IPS-15b (cell line): ENCODE data around the gene STKLD1.

ENCODE experiments used
- H3K27me3 ChIP-seq: one replicate; pipeline ENCODE4 v1.6.1; 2013; ENCODE audit warnings: low read length; ENCODE audit not compliant: control insufficient read depth, insufficient read depth
- H3K36me3 ChIP-seq: one replicate; pipeline ENCODE4 v1.6.1; 2013; ENCODE audit warnings: low read length; ENCODE audit not compliant: control insufficient read depth, insufficient read depth
- H3K4me1 ChIP-seq: one replicate; pipeline ENCODE4 v1.6.1; 2013; ENCODE audit warnings: mild to moderate bottlenecking, low read length; ENCODE audit not compliant: control insufficient read depth, insufficient read depth
- H3K4me3 ChIP-seq: one replicate; pipeline ENCODE4 v1.5.1; 2013; ENCODE audit warnings: low read depth, low read length
- H3K9ac ChIP-seq: one replicate; pipeline ENCODE4 v1.6.1; 2013; ENCODE audit warnings: low read depth, mild to moderate bottlenecking, low read length
- H3K9me3 ChIP-seq: one replicate; pipeline ENCODE4 v1.6.1; 2013; ENCODE audit warnings: mild to moderate bottlenecking, low read length; ENCODE audit not compliant: control insufficient read depth, insufficient read depth

Gene STKLD1

DNA sequence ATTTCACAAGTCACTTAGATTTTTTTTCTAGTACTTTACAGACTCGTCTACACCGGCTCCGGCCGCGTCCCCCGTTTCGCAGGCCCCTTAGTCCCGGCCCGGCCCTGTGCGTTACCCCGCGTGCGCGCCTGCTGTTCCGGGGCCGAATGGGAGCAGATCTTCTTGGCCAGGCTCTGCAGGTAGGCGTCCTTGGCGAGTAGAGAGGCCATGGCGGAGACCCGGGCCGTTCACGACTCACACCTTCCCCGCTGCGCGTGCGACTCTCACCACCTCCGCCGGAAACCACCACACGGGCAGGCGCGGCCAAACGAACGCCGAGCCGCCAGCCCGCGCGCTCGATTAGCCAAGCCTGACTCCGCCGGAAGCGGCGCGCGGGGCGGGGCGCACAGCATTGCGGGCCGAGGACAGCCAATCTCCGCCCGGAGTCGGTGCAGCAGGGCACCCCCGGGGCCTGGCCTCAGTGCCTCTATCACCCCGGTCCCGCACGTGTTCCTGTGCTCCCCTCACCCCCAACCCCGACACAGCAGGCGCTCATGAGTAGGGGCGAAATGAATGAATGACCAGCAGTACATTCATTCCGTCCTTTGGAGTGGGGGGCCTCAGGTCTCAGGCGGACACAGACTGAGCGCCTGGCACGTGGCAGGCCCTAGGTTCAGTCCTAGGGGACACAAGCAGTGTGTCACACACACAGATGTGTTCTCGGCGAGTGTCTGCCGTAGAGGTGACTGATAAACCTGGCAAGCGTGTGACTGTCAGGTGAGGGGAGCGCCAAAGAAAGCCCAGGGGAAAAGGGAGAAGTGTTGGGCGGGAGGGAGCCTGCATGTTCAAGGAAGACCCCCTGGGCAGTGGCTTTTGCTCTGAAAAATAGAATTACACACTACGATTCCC lies 40.0 kb upstream of the STKLD1 start, which contains the start of gene SURF6:
TSS of gene SURF6 (minus strand) at position 265 of the 888 bp plus-strand sequence. CDS start at position 209, 56 bp downstream.
- Histone ChIP-seq H3K27me3 (no peaks in the 10 kb centered on the region), H3K9me3 (no peaks in the 10 kb centered on the region), H3K36me3 (peaks cover 45% of the 10 kb centered on the region), H3K4me1 (peaks cover 7% of the 10 kb centered on the region), H3K9ac (peak within 1 kb of the TSS; percentile 87), H3K4me3 (peak within 1 kb of the TSS; percentile 78)

DNA sequence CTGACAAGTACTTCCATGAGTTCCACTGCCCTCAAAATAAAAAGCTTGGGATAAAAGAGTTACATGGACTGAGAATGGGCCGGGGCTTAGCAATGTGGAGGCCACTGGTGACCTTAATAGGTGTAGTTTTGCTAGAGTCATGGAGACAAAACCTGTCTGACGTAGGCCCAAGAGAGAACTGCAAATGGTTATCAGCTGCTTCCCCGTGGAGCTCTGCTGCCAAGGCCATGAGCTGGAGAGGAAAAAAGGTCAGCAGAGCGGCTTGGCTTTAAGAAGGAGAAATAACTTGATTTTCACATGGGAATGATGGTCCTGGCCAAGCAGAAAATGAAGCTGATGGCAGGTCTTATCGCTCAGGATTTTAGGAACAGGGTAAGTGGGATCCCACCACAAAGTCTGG lies 36.5 kb upstream of the STKLD1 start:
- Histone ChIP-seq H3K4me3 (no peak overlapping the region), H3K9ac (no peak overlapping the region), H3K36me3 (peaks cover 45% of the 10 kb centered on the region), H3K4me1 (peaks cover 2% of the 10 kb centered on the region), H3K27me3 (no peaks in the 10 kb centered on the region), H3K9me3 (no peaks in the 10 kb centered on the region)

DNA sequence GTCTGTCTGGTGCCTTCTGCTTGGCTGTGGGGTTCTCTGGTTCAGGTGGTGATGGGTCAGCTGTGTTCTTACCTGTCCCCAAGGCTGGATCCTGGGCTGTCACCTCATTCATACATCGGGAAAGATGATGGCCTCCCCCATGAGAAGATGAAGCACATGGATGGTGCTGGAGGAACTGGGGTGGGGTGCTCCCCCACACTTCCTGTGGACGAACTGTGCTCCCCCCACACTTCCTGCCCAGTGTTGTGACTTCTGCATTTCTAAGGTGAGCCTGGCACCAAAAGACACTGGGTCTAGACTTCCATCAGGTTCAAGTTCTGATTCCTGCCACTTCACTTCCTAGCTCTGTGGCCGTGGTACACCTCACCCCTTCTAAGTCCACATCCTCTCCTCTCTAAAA lies 35.9 kb upstream of the STKLD1 start:
- Histone ChIP-seq H3K9me3 (no peaks in the 10 kb centered on the region), H3K36me3 (peaks cover 51% of the 10 kb centered on the region), H3K9ac (no peak overlapping the region)

DNA sequence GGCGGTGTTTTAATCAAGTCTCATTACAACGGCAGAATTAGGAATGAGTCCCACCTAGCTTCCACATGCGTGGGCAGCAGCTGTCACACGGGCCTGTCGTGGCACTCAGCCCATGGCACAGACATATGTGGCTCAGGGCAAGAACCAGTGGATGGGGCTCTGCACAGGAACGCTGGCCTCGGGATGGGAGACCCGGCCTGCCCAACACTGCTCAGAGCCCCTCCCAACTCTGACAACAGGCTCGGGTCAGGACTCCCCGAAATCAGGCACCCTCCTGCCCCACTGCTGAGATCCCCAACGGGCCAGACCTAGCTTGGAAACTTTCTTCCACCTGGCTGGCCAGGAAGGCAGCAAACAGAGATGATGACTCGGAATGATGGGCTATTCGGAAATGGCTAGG lies 35.2 kb upstream of the STKLD1 start:
- no peak overlapping the region for H3K4me3 ChIP-seq
- H3K27me3 ChIP-seq: no peaks in the 10 kb centered on the region
- no peaks in the 10 kb centered on the region for H3K4me1 ChIP-seq
- no peak overlapping the region for H3K9ac ChIP-seq
- no peaks in the 10 kb centered on the region for H3K9me3 ChIP-seq
- peaks cover 58% of the 10 kb centered on the region for H3K36me3 ChIP-seq

More for the DNA sequence above, 35.9 kb upstream of the STKLD1 start:
- Histone ChIP-seq H3K4me3 (no peak overlapping the region), H3K4me1 (no peaks in the 10 kb centered on the region), H3K27me3 (no peaks in the 10 kb centered on the region)

DNA sequence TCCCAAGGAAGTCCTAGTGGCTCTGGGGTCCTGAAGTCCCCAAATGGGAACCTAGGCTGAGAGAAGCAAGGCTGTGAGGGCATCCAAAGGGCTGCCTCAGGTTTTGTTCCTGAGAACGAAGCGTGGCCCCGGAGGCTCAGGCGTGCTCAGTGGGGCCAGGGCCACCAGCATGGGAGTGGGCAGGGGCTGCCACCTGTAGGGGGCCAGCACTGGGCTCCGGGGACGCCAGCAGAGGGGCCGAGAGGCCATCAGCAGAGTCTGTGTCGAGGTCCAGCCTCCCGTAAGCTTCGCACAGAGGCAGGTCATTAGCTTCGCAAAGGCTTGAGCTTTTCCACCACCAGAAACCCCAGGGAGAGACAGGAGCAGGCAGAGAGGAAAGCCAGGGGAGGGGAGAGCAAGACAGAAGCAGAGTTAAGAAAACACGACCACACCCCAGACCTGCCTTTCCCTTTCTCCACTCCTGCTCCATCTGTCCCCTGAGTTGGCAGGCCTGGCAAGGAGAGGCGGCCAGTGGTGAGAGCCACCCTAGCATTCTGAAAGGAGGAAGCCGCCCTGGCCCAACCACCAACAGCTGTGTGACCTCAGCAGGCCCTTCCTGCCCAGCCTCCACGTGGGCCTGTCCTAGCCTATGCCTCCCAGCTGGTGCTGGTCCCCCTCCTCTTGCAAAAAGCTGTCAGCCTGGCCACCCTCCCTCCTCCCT lies 34.6 kb upstream of the STKLD1 start:
- H3K9ac ChIP-seq: no peak overlapping the region
- no peaks in the 10 kb centered on the region for H3K27me3 ChIP-seq
- no peak overlapping the region for H3K4me3 ChIP-seq
- H3K9me3 ChIP-seq: no peaks in the 10 kb centered on the region
- no peaks in the 10 kb centered on the region for H3K4me1 ChIP-seq
- H3K36me3 ChIP-seq: peaks cover 63% of the 10 kb centered on the region

DNA sequence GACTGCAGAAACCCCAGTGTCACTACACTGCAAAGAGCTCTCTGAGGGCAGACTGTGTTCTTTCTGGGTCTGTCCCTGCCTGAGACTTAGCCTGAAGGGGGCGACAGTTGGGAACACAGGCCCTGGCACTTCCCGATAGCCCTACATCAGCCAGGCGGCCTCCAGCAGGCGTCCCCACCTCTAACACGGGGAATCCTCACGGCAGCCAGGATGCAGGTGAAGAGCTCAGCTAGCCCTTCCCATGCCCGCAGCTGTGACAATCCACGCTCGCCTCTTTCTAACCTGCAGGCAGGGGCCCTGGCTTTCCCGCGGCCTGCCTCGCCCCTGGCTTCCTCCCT lies 34.1 kb upstream of the STKLD1 start:
- Histone ChIP-seq H3K9ac (no peak overlapping the region), H3K36me3 (peaks cover 63% of the 10 kb centered on the region), H3K4me1 (no peaks in the 10 kb centered on the region), H3K27me3 (no peaks in the 10 kb centered on the region), H3K9me3 (no peaks in the 10 kb centered on the region), H3K4me3 (no peak overlapping the region)

DNA sequence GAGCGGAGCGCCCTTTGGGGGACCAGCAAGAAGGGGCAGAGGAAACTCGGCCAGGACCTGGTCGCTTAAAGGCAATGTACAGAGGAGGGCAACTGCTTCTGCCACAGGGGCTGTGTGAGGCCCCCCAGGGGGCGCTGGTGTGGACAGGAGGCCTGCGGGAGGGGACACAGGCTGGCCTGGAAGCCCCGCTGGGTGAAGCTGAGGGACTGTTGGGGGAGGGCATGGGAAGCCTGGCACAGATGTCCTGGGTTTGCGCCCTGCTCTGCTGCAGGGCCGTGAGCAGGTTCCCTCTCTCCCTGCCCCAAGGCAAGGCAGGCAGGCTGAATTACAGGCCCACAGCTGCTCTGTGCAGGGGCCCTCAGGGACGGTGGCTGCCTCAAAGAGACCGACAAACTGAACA lies 33.6 kb upstream of the STKLD1 start:
- Histone ChIP-seq H3K9me3 (no peaks in the 10 kb centered on the region), H3K9ac (no peak overlapping the region), H3K4me1 (no peaks in the 10 kb centered on the region), H3K27me3 (no peaks in the 10 kb centered on the region), H3K4me3 (no peak overlapping the region), H3K36me3 (peaks cover 63% of the 10 kb centered on the region)

DNA sequence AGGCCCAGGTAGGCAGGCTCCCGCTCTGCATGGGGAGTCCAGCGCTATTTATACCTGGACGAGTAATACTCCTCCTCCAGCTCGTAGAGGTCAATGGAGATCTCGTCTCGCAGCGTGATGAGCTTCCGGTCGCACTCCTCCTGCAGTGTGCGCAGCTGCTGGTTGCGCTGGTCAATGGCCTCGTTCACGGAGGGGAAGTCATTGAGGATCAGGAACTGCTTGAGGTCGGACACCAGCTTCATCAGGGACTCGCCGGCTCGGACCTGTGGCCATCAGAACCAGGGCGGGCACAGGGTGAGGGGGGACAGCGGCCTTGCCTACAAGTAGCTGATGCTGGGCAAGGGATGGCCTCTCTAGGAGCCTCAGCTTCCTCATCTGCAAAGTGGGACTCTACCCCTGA lies 32.1 kb upstream of the STKLD1 start:
- Histone ChIP-seq H3K27me3 (no peaks in the 10 kb centered on the region), H3K4me3 (no peak overlapping the region), H3K4me1 (no peaks in the 10 kb centered on the region), H3K9me3 (no peaks in the 10 kb centered on the region), H3K36me3 (peaks cover 70% of the 10 kb centered on the region), H3K9ac (no peak overlapping the region)

DNA sequence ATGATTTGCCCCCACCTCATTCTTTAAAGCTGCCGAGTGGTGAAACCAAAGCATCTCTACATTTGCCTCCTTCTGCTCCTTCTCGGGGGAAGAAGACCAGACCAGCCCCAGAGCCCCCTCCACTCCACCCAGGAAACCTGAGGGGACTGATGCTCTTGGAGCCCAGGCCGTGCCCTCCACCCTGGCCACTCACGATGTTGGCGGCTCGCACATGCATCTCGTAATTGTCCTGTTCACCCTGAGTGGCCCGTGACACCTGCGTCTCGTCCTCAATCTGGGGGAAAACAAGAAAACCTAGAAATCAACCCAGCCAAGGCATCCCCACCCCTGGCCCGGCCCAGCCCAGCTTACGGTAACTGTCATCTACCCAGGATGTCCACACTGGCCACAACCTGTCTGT lies 31.2 kb upstream of the STKLD1 start:
- no peaks in the 10 kb centered on the region for H3K4me1 ChIP-seq
- peaks cover 74% of the 10 kb centered on the region for H3K36me3 ChIP-seq
- no peaks in the 10 kb centered on the region for H3K9me3 ChIP-seq
- H3K4me3 ChIP-seq: no peak overlapping the region
- H3K9ac ChIP-seq: no peak overlapping the region
- H3K27me3 ChIP-seq: no peaks in the 10 kb centered on the region

DNA sequence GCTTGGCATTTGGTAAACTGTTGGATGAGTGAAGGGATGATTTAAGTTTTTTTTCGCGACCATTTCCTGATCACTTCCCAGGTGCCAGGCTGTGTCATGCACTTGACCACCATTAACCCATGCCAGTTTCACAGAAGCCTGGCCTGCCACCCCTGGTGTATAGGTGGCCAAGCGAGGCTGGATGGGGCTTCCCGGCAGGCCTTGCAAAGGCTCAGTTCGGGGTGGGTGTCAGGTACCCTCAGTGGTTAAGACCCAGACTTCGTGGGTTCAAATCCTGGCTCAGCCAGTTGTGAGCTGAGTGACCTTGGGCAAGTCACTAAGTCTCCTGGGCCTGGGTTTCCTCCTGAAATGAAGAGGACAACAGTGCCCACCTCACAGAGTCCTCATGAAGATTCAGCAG lies 30.6 kb upstream of the STKLD1 start:
- no peak overlapping the region for H3K4me3 ChIP-seq
- no peaks in the 10 kb centered on the region for H3K4me1 ChIP-seq
- H3K9ac ChIP-seq: no peak overlapping the region
- no peaks in the 10 kb centered on the region for H3K9me3 ChIP-seq
- no peaks in the 10 kb centered on the region for H3K27me3 ChIP-seq
- peaks cover 74% of the 10 kb centered on the region for H3K36me3 ChIP-seq

DNA sequence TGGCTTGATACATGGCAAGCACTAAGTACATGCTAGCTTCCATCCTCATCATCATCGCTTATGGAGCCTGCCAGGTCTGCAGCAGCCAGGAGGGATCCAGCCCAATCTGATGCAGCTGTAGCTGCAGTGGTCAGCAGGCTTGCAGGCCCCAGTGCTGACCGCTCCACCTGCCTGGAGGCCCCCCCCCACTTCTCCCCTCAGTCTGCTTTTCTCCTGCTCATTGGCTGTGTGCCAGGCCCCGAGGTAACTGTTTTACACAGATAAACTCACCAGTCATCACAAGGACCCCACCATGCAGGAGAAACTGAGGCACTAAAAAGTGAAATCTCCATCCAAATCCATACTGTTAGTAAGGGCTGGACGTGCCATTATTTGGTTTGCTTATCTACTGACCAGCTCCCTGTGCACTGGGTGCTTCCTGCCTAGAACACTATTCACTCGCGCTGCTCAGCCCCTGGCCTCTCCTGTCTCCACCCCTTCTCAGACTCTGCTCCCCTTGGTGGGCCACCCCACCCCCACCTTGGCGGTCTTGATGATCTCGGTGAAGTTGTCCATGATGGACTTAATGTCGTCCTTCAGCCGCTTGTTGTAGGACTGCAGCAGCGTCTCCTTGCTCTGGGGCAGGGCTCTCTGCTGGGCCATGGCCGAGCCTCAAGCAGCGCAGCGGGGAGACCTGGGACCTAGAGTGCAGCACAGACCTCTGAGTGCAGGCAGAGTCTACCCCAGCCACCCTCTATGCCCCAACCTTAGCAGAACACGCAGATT lies 30.0 kb upstream of the STKLD1 start:
- Histone ChIP-seq H3K9me3 (no peaks in the 10 kb centered on the region), H3K4me3 (peak overlapping the region; percentile 99), H3K4me1 (no peaks in the 10 kb centered on the region), H3K27me3 (no peaks in the 10 kb centered on the region), H3K9ac (peak overlapping the region; percentile 66), H3K36me3 (peaks cover 74% of the 10 kb centered on the region)
